GM12873 (cell line): ENCODE data around the gene CREBL2.

ENCODE experiments used
- TF ChIP-seq, protein P1 (sequence below): IDR thresholded peaks from 2 replicates; pipeline ENCODE4 v1.5.1; 2012; ENCODE audit warnings: low read depth, mild to moderate bottlenecking, moderate library complexity, low read length, control low read depth; ENCODE audit not compliant: insufficient read depth; ENCODE audit errors: missing control alignments

Gene CREBL2

DNA sequence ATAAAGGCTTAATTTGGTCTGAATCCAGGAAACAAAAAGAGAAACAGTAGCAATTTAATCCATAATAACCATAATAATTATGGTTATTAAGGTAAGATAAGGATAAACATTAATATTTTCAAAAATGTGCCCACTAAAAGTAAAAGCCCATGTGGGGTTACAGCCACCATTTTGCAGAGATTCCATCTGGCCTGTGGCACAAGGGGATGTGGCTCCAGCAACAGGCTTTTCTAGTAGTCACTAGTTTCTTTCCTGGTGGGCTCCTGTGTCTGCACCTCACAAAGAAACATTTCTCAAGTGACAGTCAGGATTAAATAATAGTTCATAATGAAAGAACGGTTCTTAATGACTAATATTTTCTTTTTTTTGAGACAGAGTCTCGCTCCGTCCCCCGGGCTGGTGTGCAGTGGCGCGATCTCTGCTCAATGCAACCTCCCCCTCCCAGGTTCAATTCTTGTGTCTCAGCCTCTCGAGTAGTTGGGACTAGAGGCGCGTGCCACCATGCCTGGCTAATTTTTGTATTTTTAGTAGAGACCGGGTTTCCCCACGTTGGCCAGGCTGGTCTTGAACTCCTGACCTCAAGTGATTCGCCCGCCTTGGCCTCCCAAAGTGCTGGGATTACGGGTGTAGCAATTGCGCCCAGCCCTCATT, 52.1 kb downstream of the CREBL2 start:
- TF ChIP-seq, protein P1, sequence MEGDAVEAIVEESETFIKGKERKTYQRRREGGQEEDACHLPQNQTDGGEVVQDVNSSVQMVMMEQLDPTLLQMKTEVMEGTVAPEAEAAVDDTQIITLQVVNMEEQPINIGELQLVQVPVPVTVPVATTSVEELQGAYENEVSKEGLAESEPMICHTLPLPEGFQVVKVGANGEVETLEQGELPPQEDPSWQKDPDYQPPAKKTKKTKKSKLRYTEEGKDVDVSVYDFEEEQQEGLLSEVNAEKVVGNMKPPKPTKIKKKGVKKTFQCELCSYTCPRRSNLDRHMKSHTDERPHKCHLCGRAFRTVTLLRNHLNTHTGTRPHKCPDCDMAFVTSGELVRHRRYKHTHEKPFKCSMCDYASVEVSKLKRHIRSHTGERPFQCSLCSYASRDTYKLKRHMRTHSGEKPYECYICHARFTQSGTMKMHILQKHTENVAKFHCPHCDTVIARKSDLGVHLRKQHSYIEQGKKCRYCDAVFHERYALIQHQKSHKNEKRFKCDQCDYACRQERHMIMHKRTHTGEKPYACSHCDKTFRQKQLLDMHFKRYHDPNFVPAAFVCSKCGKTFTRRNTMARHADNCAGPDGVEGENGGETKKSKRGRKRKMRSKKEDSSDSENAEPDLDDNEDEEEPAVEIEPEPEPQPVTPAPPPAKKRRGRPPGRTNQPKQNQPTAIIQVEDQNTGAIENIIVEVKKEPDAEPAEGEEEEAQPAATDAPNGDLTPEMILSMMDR: no peak

DNA sequence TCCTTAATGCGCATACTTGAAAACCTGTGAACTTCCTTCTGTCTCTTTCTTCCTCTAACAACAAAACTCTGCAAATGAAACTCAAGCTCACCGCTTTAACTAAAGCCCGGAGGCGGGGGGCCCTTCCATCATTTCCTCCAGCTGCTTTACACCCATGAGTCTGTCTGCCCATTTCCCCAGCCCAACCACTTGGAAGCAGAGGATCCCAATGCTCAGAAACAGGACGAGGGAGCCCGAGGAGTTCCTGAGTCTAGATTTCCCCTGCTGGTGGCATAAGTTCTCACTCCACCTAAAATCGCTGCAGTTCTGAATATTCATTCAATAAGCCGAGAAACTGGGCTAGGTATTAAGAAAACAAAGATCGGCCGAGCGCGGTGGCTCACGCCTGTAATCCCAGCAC, 53.5 kb downstream of the CREBL2 start:
- TF ChIP-seq, protein P1: no peak

DNA sequence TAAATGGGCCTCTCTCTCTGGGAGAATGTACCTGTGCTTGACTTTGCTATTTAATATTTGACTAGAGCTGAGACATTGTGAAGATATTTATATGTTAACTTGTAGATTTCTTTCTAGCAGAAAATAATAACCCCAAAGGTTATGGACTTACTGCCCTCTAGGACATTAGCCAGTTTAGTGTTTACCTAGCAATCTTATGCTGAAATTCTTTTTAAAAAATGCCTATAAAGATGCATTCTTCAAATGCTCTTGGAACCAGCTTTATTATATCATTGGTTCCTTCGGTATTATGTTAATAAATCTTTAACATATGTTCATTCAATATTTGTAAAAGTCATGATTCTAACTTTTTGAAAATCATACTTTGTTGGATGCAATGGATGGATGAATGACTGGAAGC, 56.3 kb downstream of the CREBL2 start:
- TF ChIP-seq, protein P1: no peak

DNA sequence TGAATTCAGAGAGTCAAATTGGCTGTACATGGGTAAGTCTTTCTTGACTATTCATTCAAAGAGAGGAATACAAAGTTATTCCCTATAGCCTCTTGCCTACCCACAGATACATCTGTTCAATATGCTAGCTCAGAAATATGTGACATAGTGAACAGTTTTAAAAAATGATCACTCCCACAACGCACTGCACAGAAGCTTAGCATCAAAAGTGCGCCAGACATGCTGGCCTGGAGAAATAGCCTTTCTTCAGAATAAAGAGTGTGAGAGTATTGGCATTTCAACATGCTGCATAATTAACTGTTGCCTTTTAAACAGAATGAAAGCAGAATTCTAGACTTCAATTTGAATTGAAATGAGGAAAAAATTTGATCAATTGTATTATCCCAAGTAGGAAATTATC, 57.3 kb downstream of the CREBL2 start:
- TF ChIP-seq, protein P1: no peak

DNA sequence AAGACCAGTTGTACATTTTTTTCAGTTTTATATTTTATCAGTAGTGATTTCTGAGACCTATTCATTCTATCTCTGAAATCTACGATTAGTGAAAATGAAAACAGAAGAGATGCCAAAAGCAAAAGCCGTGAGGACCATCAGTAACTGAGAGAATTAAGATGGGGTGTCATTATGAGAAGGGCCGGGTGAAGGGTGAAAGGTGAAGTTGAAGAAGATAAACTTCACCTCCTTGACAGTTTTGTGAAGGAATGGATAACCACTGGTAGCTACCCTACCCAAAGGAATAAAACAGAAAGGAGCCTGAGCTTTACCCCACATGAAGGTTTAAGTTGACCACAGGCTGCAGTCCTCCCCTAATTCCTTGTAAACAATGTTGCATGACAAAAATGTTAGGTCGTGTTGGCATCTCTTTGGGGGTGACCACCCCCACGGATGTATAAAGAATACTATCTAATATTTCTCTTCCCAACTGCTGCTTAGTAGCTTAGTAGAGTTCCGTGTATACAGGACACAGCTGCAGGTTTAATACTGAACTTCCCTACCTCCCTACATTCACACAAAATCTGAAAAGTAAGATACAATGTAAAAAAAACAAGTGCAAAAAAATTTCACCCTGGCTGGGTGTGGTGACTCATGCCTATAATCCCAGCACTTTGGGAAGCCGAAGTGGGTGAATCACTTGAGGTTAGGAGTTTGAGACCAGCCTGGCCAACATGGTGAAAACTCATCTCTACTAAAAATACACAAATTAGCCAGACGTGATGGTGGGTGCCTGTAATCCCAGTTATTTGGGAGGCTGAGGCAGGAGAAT, 60.4 kb downstream of the CREBL2 start:
- TF ChIP-seq, protein P1: no peak

DNA sequence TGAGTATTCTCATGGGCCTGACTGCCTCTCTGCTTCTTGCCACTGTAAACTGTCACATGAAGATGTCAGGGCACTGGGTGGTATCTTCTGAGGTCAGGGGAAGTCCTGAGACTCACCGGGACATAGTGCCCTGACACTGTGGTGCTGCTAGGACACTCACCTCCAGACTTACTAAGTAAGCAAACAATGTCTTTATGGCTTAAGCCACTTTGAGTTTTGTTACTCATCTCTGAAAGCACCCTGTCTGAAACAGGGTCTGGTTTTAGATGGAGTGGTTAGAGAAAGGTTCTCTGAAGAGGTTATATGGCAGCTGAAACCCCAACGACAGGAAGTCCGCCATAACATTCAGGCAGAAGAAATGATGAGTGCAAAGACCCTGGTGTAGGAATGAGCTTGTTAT, 61.6 kb downstream of the CREBL2 start:
- TF ChIP-seq, protein P1: no peak

DNA sequence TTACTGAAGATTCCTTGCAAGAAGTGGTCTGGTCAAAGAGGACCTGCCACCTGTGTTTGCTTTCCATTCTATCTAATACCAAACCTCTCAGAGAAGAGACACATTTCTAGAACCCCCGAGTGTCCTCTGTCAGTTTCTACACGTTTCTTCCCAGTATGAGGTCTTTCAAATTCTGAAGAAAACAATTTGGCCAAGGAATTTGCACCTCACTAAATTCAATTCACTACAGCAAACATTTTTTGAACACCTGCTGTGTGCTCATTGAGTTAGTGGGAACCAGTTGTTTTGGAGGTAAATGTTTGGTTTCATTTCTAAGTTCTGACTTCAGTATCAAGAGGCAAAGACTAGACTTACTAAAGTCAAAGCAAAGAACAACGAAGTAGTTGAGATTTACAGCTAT, 64.9 kb downstream of the CREBL2 start:
- TF ChIP-seq, protein P1: no peak
